HUES6 (cell line): ENCODE measurements around the gene ZG16B.

Experiments used
- H3K27ac ChIP-seq: 2 replicates; pipeline ENCODE4 v1.7.0; 2013; ENCODE audit warnings: low read depth, mild to moderate bottlenecking, low read length, inconsistent platforms
- H3K27me3 ChIP-seq: 2 replicates; pipeline ENCODE4 v1.6.1; 2013; ENCODE audit warnings: low read length; ENCODE audit not compliant: control insufficient read depth, insufficient read depth
- H3K36me3 ChIP-seq: 2 replicates; pipeline ENCODE4 v1.6.1; 2013; ENCODE audit warnings: low read length; ENCODE audit not compliant: control insufficient read depth, insufficient read depth
- H3K4me1 ChIP-seq: 2 replicates; pipeline ENCODE4 v1.6.1; 2013; ENCODE audit warnings: low read length; ENCODE audit not compliant: control insufficient read depth, insufficient read depth
- H3K4me3 ChIP-seq: 2 replicates; pipeline ENCODE4 v1.5.1; 2013; ENCODE audit warnings: low read depth, low read length
- H3K9ac ChIP-seq: one replicate; pipeline ENCODE4 v1.6.1; 2013; ENCODE audit warnings: mild to moderate bottlenecking, low read length
- H3K9me3 ChIP-seq: 2 replicates; pipeline ENCODE4 v1.6.1; 2013; ENCODE audit warnings: low read depth, low read length; ENCODE audit not compliant: control insufficient read depth, insufficient read depth

The ZG16B gene

DNA sequence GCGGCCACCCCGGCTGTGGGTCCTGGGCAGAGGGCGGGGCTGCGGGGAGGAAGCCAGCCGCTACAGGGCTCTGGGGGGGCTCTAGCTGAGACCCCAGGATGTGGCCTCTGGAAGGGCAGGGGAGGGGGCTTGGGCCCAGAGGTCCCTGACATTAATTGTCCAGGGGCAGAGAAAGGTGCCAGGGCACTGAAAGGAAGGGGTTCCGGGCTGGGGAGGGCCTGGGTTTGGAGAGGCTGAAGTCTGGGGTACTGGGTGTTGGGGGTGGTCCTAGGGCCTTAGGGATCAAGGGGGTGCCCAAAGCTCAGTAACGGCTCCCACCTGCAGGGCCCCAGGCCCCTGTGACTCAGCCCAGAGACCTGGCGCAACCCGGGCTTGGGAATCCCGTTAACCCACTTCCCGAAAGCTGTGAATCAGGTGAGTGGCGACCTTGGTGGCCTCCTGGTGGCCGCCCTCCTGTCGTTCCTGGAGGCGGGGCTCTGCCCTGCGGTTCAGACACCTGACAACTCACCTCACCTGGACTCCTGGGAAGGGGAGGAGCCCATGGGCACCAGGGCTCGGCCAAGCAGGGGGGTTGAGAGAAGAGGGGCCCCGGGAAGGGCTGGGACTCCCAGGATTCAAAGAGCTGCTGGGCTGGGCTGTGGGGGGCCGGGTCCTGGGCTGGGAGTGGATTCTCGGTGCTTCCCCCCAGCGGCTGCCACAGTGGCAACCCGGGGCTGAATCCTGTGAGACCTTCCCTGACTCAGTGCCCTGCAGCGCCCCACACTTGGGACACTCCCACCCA lies 28.3 kb downstream of the ZG16B start:
- H3K27me3 ChIP-seq = peaks cover 28% of the 10 kb centered on the region
- peak overlapping the region; percentile 59 for H3K4me3 ChIP-seq

DNA sequence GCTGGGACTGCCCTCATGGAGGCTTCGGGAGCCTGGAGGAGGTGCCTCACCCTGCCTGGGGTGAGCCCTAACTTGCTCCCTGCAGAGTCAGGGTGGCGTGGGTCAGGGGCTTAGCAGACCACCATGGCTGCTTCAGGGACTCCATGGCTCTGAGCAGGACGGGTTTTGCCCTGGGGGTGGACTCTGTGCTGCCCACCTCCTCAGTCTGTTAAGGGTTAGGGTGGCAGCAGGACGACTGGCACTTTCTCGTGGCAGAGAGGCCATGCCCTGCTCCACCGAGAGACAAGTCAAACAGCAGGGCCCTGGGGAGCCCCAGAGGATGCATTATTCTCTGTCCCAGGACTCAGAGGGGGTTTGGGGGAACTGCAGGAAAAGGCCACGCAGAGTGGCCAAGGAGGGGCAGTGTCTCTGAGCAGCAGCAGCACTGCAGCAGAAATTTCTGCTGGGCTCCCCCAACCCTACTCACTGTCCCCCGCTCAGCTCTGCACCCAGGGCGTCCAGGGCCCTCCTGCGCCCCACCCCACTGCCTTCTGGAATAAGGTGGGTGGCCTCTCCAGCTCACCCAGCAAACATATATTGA lies 29.7 kb downstream of the ZG16B start:
- Histone ChIP-seq H3K27ac (no peak overlapping the region), H3K27me3 (peaks cover 38% of the 10 kb centered on the region), H3K9ac (no peak overlapping the region), H3K36me3 (no peaks in the 10 kb centered on the region), H3K4me1 (no peaks in the 10 kb centered on the region; the same call in 1 of the 2 replicates), H3K4me3 (no peak overlapping the region), H3K9me3 (peaks cover 22% of the 10 kb centered on the region)

More for the DNA sequence above, 28.3 kb downstream of the ZG16B start:
- H3K9me3 ChIP-seq = peaks cover 34% of the 10 kb centered on the region
- H3K36me3 ChIP-seq = no peaks in the 10 kb centered on the region
- H3K27ac ChIP-seq = no peak overlapping the region
- no peak overlapping the region for H3K9ac ChIP-seq
- no peaks in the 10 kb centered on the region; the same call in 1 of the 2 replicates for H3K4me1 ChIP-seq

DNA sequence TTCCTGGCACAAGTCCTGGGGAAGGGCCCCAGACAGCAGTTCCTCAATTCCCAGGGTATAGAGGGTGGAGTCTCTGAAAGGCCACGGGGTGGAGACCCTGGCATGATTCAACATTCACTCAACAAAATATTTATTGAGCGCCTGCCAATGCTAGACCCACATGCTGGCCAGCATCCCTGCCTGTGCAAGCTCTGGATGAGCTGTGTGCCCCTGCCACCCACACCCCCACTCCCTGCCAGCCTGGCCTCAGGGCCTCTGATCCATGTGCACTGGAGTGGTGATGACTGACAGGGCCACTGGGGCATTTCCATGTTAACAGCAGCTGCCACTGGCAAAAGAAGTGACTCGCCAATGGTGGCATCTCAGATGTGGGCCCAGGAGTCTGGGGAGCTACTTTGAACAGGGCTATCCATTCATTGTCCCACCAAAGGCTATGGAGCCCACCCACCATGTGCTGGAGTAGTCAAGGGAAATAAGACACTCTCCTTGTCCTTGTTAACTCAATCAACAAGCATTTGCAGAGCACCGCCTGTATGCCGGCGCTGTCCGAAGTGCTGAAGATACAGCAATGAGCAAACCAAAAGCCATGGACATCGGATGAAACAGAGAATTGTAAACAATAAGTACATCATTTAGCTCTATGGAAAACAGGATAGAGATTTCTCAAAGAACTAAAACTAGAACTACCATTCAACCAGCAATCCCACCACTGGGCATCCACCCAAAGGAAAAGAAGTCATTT lies 30.9 kb downstream of the ZG16B start:
- Histone ChIP-seq H3K4me1 (no peaks in the 10 kb centered on the region; the same call in 1 of the 2 replicates), H3K9ac (no peak overlapping the region), H3K9me3 (peaks cover 20% of the 10 kb centered on the region), H3K27ac (no peak overlapping the region), H3K27me3 (peaks cover 50% of the 10 kb centered on the region), H3K4me3 (no peak overlapping the region), H3K36me3 (no peaks in the 10 kb centered on the region)

DNA sequence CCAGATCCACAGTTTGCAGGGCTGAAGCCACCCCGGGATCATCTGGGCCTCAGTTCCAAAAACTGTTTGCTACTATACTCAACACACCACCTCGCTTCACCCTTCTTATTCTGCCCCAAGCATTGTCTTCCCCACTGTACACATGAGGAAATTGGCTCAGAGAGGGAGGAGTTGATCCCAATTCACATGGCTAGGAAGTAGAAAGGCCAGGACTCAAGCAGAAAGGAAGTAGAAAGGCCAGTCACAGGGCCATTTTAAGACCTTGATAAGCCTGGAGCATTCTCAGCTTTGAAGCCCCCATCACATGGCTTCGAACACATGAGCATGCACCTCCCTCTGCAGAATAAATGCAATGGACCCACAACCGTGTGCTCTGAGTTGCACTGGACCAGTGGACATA lies 35.5 kb downstream of the ZG16B start:
- Histone ChIP-seq H3K27me3 (peaks cover 43% of the 10 kb centered on the region), H3K36me3 (no peaks in the 10 kb centered on the region), H3K9me3 (peaks cover 8% of the 10 kb centered on the region), H3K9ac (no peak overlapping the region), H3K4me3 (no peak overlapping the region), H3K4me1 (0 out of 2 replicates have a peak, but pooled peaks cover 4% of the 10 kb centered on the region), H3K27ac (no peak overlapping the region)

DNA sequence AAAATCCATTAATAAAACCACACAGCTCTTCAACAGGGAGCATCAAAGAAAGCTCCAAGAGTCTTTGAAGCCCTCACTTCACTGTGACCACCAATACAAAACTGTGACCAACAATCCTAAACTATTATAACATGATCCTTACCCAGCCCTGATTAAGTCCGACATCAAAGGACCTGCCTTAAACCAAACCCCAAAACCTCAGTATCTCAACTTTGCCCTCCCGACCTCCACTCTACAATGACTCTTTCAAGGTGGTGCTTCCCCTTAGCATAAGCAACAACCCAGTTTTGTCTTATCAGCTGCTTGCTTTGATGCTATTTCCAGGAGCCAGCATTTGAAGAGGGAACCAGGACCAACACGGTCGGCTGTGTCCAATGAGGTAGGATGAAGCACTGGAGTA lies 36.3 kb downstream of the ZG16B start:
- Histone ChIP-seq H3K27me3 (peaks cover 47% of the 10 kb centered on the region), H3K4me3 (no peak overlapping the region), H3K4me1 (0 out of 2 replicates have a peak, but pooled peaks cover 4% of the 10 kb centered on the region), H3K9ac (no peak overlapping the region), H3K9me3 (peaks cover 2% of the 10 kb centered on the region; the same call in 1 of the 2 replicates), H3K36me3 (no peaks in the 10 kb centered on the region), H3K27ac (no peak overlapping the region)

DNA sequence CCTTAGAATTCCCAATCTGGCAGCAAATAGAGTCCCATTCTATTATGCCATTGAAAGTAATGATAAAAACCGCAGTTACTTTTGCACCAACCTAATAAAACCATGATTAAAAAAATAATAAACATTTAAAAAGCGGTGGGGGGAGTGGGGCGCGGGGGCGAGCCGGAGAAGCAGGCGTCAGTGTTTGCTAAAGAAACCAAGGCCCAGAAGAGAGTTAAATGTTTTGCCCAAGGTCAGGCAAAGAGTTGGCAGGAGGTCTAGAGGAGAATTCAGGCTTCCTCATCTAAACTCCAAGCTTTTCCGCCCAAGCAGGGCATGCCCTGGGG lies 37.5 kb downstream of the ZG16B start:
- Histone ChIP-seq H3K4me1 (0 out of 2 replicates have a peak, but pooled peaks cover 4% of the 10 kb centered on the region), H3K9ac (peak overlapping the region; percentile 77), H3K27ac (peak overlapping the region; percentile 74; the same call in 1 of the 2 replicates), H3K9me3 (no peaks in the 10 kb centered on the region), H3K36me3 (no peaks in the 10 kb centered on the region), H3K27me3 (peaks cover 47% of the 10 kb centered on the region), H3K4me3 (peak overlapping the region; percentile 70)

DNA sequence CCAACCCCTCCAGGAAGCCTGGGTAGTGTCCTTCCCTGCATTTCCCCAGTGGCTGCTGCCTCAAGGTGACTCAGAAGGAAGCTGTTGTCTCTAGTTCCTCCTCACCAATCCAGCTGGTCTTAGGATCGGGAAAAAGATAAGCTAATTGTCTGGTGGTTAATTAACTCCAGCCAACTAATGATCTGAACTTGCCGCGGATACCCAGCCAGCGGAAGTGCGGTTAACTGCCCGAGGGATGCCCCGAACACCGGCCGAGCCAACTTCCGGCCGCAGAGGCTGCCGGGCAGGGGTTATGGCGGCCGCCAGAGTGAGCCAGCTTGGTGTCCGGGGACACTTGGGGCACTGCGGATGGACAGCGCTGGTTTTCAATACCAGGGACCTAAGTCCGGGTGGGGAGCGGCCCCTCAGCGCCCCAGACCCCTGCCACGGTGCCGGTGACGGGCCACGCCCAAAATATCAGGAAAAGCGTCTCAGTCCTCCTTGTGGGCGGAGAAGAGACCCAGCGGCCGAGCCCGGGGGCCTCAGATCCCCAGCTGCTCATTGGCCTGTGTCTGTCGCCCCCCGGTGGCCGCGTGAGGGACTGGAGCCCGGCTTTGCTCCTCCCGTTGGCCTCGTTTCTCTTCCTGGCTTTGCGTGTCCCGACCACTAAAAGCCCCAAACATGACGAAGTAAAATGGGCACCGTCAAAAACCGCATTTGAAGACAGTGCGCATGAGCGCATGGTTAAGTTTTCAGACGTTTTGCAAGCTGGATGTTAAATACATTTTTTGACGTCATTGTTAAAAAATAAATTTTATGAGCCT lies 38.1 kb downstream of the ZG16B start:
- no peaks in the 10 kb centered on the region for H3K36me3 ChIP-seq
- peak overlapping the region; percentile 70 for H3K4me3 ChIP-seq
- 0 out of 2 replicates have a peak, but pooled peaks cover 4% of the 10 kb centered on the region for H3K4me1 ChIP-seq
- H3K9me3 ChIP-seq = no peaks in the 10 kb centered on the region
- peak overlapping the region; percentile 74 for H3K27ac ChIP-seq
- H3K9ac ChIP-seq = peak overlapping the region; percentile 77
- peaks cover 47% of the 10 kb centered on the region for H3K27me3 ChIP-seq

DNA sequence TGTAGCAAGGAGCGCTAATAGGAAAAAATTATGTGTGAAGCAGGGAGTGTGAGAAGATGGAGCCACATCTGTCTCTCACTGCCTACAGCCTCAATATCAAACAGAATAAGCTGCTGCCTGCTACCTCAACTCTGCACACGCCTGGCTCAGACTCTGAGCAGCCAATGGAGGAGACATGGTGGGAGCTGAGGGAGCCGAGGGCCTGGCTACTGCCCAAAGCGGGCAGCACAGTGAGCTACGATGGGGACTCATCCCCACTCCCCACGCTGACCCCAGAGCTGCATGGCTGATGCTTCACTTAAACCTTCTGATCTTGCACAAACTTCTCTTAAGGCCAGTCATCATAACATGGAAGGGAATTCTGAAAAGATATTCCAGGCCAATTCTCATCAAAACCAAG lies 41.8 kb downstream of the ZG16B start:
- no peaks in the 10 kb centered on the region for H3K9me3 ChIP-seq
- no peaks in the 10 kb centered on the region for H3K36me3 ChIP-seq
- peaks cover 10% of the 10 kb centered on the region; the same call in 1 of the 2 replicates for H3K4me1 ChIP-seq
- peaks cover 18% of the 10 kb centered on the region for H3K27me3 ChIP-seq
- no peak overlapping the region for H3K27ac ChIP-seq
- no peak overlapping the region for H3K9ac ChIP-seq
- no peak overlapping the region for H3K4me3 ChIP-seq

DNA sequence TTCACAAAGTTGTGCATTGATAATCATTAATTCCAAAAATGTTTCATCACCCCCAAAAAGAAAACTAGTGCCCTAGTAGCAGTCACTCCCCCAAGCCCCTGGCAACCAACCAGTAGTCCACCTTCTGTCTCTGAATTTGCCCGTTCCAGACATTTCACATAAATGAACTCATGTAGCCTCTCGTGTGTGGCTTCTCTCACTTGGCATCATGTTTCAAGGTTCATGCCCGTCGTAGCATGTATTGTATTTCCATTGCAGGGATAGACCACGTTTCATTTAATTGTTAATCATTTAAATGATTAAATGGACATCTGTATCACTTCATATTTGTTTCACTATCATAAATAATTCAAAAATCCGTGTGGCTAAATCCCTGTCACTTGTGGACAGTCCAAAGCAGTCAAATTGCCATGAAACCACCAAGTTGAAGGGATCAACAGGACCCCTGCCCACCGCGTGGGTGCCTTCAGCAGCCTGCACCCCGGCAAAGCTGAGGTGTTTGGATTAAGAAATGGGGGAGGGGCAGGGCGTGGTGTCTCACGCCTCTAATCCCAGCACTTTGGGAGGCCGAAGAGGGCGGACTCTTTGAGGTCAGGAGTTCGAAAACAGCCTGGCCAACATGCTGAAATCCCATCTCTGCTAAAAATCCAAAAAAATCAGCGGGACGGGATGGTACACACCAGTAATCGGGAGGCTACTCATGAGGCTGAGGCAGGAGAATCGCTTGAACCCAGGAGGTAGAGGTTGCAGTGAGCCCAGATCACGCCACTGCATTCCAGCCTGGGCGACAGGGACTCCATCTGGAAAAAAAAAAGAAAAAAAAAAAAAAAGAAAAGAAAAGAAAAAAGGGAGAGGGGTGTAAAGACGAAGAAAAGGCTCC lies 44.2 kb downstream of the ZG16B start:
- Histone ChIP-seq H3K9ac (no peak overlapping the region), H3K9me3 (no peaks in the 10 kb centered on the region), H3K27ac (no peak overlapping the region), H3K4me1 (peaks cover 6% of the 10 kb centered on the region; the same call in 1 of the 2 replicates), H3K27me3 (peaks cover 18% of the 10 kb centered on the region), H3K4me3 (peak overlapping the region; percentile 9; the same call in 1 of the 2 replicates), H3K36me3 (no peaks in the 10 kb centered on the region)

DNA sequence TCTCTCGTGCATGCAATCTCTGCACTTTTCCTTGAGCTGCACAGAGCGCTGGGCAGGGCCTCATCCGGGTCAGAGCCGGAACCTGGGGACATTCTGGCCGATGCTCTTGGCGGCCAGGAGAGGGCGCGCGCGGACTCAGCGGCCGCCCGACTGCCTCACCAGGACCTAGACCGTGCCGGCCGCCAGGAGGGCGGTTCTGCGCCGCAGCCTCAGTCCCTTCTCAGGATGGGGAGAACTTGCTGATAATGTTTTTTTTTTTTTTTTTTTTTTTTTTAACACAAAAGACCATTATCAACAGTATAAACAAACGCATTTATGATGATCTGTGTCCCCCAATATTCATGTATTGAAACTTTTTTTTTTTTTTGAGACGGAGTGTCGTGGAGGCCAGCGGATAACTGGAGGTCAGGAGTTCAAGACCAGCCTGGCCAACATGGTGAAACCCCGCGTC lies 44.8 kb downstream of the ZG16B start:
- H3K36me3 ChIP-seq = no peaks in the 10 kb centered on the region
- peak overlapping the region; percentile 9; the same call in 1 of the 2 replicates for H3K4me3 ChIP-seq
- no peak overlapping the region for H3K9ac ChIP-seq
- H3K27me3 ChIP-seq = peaks cover 11% of the 10 kb centered on the region
- H3K9me3 ChIP-seq = no peaks in the 10 kb centered on the region
- H3K27ac ChIP-seq = no peak overlapping the region
- peaks cover 6% of the 10 kb centered on the region; the same call in 1 of the 2 replicates for H3K4me1 ChIP-seq
